ENCODE data around the gene UBE2H. TPM values are rescaled to one million over a fixed set of nuclear protein-coding genes. Genes with fewer than 3 reads are reported as not detected.

UBE2H gene
- total RNA-seq, 1 donor from 2014 or later, result 80.7 TPM

DNA sequence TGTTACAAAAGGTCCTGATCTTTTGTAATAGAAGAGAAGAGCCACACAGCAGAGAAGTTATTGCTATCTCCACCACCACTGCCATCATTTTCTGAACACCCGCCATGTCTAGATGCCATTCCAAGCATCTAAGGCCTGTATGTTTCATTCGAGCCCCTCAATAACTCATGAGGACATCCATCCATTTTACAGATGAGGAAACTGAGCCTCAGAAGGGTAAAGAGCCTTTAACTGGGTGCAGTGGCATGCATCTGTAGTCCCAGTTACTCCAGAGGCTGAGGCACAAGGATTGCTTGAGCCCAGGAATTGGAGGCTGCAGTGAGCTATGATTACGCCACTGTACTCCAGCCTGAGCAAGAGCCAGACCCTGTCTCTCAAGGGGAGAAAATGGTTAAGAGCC lies 39.3 kb downstream of the UBE2H start:
- Mint-ChIP-seq H3K4me1 (ENCODE audit: unreplicated experiment) (peaks cover 36% of the 10 kb centered on the region), H3K27me3 (no peaks in the 10 kb centered on the region), H3K36me3 (peaks cover 37% of the 10 kb centered on the region), H3K9me3 (no peaks in the 10 kb centered on the region), H3K4me3 (no peak overlapping the region), H3K27ac (peak overlapping the region; percentile 22)
- no peak for DNase-seq (ENCODE audit: extremely low spot score, unreplicated experiment)
- TF ChIP-seq, protein P1, sequence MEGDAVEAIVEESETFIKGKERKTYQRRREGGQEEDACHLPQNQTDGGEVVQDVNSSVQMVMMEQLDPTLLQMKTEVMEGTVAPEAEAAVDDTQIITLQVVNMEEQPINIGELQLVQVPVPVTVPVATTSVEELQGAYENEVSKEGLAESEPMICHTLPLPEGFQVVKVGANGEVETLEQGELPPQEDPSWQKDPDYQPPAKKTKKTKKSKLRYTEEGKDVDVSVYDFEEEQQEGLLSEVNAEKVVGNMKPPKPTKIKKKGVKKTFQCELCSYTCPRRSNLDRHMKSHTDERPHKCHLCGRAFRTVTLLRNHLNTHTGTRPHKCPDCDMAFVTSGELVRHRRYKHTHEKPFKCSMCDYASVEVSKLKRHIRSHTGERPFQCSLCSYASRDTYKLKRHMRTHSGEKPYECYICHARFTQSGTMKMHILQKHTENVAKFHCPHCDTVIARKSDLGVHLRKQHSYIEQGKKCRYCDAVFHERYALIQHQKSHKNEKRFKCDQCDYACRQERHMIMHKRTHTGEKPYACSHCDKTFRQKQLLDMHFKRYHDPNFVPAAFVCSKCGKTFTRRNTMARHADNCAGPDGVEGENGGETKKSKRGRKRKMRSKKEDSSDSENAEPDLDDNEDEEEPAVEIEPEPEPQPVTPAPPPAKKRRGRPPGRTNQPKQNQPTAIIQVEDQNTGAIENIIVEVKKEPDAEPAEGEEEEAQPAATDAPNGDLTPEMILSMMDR (conservative IDR thresholded peaks at IDR 0.05), result no peak

DNA sequence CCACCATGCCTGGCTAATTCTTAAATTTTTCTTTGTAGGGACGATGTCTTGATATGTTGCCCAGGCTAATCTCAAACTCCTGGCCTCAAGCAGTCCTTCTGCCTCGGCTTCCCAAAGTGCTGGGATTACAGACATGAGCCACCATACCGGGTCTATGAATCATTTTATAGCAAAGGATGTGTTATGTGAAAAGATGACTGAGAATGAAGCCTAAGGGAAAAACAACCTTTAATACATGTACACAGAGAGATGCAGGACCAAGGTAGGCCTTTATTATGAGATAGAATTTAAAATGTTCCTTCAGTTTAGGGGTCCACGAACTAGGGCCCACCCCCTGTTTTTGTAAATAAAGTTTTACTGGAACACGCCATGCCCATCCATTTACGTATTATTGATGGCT lies 41.0 kb downstream of the UBE2H start:
- Mint-ChIP-seq H3K4me1 (ENCODE audit: unreplicated experiment) (peaks cover 34% of the 10 kb centered on the region), H3K4me3 (no peak overlapping the region), H3K27me3 (no peaks in the 10 kb centered on the region), H3K27ac (no peak overlapping the region), H3K9me3 (no peaks in the 10 kb centered on the region), H3K36me3 (peaks cover 41% of the 10 kb centered on the region)
- DNase-seq (ENCODE audit: extremely low spot score, unreplicated experiment), result no peak
- TF ChIP-seq, protein P1 (conservative IDR thresholded peaks at IDR 0.05), result no peak

DNA sequence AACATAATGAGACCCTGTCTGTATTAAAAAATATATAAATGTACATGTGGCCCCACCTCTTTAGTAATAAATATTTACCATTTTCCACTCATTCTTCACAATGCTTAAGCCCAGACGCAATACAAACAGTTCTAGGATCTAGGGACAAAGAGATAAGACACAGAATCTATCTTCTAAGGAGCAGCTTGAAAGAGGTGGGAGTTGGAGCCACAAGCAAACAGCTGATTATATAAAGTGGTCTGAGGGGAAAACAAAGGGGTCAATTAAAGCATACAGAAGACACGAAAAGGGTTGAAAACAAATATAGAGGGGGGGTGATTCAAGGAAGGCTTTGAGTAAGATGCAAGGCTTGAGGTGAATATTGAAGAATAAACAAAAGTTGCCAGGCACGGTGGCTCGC lies 43.1 kb downstream of the UBE2H start:
- TF ChIP-seq, protein P1 (conservative IDR thresholded peaks at IDR 0.05), result no peak
- Mint-ChIP-seq H3K27me3 (no peaks in the 10 kb centered on the region), H3K4me1 (ENCODE audit: unreplicated experiment) (peaks cover 20% of the 10 kb centered on the region), H3K36me3 (peaks cover 45% of the 10 kb centered on the region), H3K4me3 (no peak overlapping the region), H3K27ac (peak overlapping the region; percentile 67), H3K9me3 (peaks cover 1% of the 10 kb centered on the region)
- DNase-seq (ENCODE audit: extremely low spot score, unreplicated experiment), result no peak

DNA sequence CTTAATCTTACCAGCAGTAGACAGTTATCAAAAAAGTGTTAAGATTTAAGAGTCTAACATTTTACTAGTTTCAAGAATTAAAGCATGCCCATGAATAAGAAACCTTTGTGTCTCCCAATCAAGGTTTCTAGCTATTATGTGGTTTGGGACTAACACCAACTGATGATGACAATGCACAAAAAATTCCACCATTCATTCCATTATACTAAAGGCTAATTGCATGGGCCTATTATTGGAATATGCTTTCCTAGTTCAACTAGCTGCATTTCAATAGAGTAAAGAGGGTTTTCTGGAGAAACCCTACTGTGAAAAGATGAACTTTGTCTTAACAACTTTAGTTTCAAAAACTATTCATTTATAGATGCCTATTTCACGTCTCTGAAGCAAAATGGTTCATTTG lies 44.6 kb downstream of the UBE2H start:
- DNase-seq (ENCODE audit: extremely low spot score, unreplicated experiment), result no peak
- Mint-ChIP-seq H3K9me3 (peaks cover 4% of the 10 kb centered on the region), H3K4me3 (no peak overlapping the region), H3K36me3 (peaks cover 47% of the 10 kb centered on the region), H3K27me3 (no peaks in the 10 kb centered on the region), H3K27ac (no peak overlapping the region), H3K4me1 (ENCODE audit: unreplicated experiment) (peaks cover 23% of the 10 kb centered on the region)
- TF ChIP-seq, protein P1 (conservative IDR thresholded peaks at IDR 0.05), result no peak

DNA sequence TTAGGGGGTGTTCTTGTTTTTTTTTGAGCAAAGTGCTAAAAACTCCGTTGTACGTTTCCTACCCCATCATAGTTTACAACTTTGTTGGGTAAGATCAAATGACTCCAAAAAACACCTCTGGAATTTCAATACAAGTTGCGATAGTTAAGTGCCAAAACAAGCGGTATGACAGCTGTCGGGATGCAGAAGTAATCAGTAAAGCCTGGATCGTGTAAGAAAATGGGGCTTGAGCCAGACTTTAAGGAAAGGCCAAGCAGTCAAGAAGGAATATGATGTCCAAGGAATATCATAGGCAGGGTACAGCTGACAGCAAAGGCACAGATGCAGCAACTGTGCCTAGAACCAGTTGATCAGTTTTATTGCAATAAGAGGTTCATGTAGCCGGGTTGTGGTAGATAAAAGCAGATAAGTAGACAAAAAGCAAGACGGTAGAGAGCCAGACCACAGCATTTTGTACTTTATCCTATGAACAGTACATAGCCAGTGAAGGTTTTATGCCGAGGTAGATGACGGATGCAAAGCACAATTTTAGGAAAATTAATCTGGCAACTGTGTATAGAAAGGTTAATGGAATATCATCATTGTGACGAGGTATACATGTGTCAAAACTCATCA lies 45.5 kb downstream of the UBE2H start:
- no peak for DNase-seq (ENCODE audit: extremely low spot score, unreplicated experiment)
- TF ChIP-seq, protein P1 (conservative IDR thresholded peaks at IDR 0.05), result no peak
- no peaks in the 10 kb centered on the region for H3K27me3 Mint-ChIP-seq
- H3K36me3 Mint-ChIP-seq, result peaks cover 47% of the 10 kb centered on the region
- H3K4me3 Mint-ChIP-seq, result no peak overlapping the region
- peaks cover 23% of the 10 kb centered on the region for H3K4me1 Mint-ChIP-seq (ENCODE audit: unreplicated experiment)
- peaks cover 4% of the 10 kb centered on the region for H3K9me3 Mint-ChIP-seq
- peak overlapping the region; percentile 18 for H3K27ac Mint-ChIP-seq
